GM21515 (cell line): ENCODE measurements around the gene KCNE3.
A peak's percentile ranks its signal among the peaks of the same experiment; 100 is the strongest.

ENCODE experiments used
- ATAC-seq: cut with Tn5 transposase; IDR thresholded peaks from one replicate; pipeline ENCODE4 v1.9.1; 2021; ENCODE audit not compliant: unreplicated experiment

Gene KCNE3

DNA sequence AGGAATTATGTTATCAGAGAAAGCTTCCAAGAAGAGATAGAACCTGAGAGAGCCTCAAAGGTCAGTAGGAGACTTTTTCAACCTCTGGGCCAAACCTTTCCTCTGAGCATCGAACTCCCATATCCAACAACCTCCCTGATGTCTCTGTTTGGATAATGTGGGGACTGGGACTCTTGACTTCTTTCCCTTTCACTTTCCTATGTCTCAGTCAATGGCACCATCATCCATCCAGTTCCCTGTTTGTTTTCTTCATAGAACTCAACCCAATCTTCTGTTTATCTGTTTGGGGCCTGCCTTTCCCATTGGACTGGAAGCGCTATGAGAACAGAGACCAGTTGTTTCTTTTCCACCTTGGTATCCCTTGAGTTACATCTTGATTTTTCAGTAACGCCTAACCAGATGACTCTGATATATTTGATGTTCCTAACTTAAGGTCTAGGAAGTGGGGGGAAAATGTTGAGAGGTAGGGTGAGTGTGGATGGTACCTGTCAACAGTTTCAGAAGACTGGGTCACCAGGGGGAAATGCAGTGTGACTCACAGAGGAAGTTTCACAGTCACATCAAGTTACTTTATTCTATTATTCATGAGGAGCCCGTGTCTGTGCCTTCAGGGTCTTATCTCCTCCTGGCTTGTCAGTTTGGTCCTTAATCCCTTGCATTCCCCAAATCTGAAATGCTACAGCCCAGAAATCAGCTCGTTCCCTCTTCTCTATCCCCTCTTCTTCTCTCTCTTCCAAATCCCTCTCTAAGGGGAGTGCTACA, 4.5 kb upstream of the KCNE3 start:
- ATAC-seq = no peak

DNA sequence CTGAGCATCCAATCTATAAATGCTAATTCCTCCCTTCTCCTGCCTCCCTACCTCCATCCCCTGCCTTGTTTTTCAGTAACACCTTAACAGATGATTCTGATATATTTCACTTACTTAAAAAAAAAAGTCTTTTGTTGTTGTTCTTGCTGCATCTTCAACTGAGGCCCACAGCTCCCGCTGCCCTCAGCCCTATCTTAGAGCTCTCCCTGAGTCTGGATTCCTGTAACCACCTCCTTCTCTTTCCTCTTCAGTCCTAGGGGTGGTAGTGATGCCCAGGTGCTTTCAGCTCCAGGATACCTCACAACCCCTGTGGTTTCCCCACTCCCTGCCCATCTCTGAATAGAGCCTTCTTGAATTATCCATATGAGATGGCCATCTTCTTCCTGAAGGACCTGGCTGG, 3.7 kb upstream of the KCNE3 start:
- no peak for ATAC-seq

DNA sequence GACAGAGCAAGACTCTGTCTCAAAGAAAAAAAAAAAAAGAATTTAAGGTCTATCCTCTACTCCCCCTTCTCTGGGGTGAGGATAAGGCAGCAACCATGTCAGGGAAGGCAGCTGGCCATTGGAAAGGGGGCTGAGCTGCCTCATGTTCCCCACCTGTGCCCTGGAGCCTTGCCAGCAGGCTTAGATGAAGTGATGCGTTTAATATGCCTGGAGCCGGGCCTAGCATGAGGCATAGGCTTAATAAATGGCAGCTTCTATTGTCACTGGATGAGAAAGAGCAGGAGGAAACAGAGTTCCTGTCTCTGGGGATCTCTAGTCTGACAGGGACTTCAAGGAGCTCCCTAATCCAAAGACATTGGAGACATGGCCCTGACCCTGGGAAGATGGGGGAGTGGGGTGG, 3.2 kb upstream of the KCNE3 start:
- ATAC-seq = no peak

DNA sequence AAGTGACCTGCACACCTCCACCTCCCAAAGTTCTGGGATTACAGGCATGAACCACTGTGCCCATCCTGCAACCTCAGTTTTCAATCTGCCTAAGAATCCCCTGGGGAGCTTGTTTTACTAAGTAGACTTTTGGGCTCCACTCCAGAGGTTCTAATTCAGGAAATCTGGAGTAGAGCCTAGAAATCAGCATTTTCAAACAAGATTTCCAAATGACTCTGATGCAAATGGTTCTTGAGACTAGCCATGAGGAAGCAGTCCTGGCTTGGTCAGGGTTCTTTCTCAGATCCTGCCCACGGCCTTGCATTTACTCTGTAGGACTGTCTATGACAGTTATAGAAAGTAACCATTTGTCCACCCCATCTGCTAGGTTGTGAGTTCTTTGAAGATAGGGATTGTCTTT, 1.6 kb upstream of the KCNE3 start:
- ATAC-seq = no peak

DNA sequence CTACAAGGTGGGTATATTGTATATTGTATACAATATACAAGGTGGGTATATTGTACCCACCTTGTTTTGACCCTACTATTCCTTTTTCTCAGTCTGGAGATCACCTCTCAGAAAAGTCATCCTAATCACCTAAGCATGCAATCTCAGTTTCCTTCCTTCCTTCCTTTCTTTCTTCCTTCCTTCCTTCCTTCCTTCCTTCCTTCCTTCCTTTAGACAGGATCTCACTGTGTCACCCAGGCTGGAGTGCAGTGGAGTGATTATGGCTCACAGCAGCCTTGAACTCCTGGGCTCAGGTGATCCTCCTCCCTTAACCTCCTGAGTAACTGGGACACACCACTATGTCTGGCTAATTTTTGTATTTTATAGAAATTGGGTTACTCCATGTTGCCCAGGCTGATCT, 1.2 kb upstream of the KCNE3 start:
- ATAC-seq = no peak

- ATAC-seq = no peak
These were observed 709 bp upstream of the KCNE3 start for GRCh38 chr11:74468058-74468457.

DNA sequence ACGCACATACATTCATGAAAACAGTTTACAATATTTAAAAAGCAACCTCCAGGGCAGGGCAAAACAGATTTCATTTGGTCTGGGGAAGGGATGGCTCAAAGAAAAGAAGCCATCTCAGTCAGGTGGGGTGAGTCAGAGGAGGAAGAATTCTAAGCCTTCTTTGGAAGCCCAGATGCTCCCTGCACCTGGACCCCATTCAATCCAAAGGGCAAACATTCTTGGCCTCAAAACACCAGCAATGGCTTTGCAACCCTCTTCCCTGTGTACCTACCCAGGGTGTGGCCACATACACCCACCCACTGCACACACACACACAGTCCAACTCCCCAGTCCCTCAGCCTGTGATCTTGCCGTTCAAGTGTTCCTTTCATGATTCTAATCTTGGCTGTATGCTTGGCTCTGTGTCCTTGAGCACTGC, 2.0 kb downstream of the KCNE3 start:
- no peak for ATAC-seq

DNA sequence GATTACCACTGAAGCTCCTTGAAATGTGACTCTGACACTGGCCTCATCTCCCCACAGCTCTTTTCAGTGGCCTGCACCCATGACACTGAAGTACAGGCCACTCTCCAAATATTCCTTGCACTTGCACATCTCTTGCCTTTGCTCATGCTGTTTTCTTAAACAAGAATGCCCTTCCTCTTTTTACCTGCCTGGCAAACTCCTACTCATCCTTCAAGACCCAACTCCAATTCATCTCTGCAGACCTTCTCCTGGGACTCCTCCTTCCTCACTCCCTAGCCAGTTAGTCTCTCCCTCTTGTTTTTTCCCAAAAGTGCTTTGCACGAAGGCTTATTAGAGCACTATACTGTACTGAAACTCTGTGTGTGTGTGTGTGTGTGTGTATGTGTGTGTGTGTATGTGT, 2.6 kb downstream of the KCNE3 start:
- no peak for ATAC-seq

GRCh38 chr11:74463216-74463615, 4.1 kb downstream of the KCNE3 start:
- no peak for ATAC-seq

- ATAC-seq = no peak
These were observed 4.7 kb downstream of the KCNE3 start for GRCh38 chr11:74462631-74463030.

- ATAC-seq = no peak
These were observed 5.3 kb downstream of the KCNE3 start for GRCh38 chr11:74462009-74462408.

- ATAC-seq = no peak
These were observed 6.7 kb downstream of the KCNE3 start for GRCh38 chr11:74460481-74461154.

DNA sequence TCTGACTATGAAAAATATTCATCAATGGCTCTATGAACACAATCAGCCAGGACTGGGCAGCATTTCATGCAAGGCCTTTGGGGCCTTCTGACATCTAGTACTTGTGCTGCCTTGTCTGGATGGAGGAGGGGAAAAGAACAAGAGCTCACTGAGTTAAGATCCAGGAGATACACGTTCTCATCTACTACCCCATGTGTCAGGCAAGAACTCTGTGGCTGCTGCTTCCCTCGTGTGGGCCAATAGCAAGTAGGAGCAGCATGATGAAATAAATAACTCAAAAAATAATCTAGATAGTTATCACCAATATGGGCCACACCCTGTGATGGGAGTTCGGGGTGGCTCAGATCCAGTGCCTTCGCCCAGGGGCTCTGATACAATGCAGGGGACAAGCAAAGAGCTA, 7.3 kb downstream of the KCNE3 start:
- no peak for ATAC-seq

DNA sequence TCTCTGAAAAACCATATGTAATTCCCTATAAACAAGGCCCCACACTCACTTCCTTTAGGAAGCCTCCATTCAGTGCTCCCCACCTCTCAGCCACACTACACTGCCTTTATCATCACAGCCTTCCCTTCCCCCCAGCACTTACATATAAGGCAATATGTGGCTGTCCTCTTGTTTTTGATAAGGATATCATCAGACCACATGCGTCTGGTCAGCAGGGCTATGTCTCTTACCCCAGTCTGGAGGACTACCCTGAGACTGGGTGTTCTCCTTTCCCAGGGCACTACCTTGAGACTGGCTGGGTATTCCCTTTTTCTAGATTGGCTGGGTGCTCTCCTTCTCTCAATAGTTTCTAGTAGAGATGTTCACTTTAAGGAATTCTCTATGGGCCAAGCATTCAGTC, 7.8 kb downstream of the KCNE3 start:
- ATAC-seq = no peak

- ATAC-seq = no peak
These were observed 10.0 kb downstream of the KCNE3 start for GRCh38 chr11:74457356-74457755.

- ATAC-seq = no peak
These were observed 13.9 kb downstream of the KCNE3 start for GRCh38 chr11:74453373-74453975.

DNA sequence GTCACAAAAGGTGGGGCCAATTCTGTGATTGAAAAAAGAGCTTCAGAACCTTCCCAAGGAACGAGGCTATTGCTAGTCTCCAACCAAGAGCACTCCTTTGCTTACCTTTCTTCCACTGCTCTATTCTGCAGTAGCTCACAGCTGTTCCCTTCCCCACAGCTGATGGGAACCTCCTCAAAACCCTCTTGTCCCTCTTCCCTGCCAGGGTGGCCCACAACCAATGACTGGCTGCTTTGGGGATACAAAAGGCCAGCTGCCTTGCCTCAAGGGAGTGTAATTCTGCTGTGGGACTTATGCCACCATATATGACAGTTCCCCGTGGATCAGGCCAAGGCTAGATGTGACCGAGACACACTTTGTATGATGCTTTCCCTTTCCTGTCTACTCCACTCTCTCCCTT, 15.0 kb downstream of the KCNE3 start:
- no peak for ATAC-seq

DNA sequence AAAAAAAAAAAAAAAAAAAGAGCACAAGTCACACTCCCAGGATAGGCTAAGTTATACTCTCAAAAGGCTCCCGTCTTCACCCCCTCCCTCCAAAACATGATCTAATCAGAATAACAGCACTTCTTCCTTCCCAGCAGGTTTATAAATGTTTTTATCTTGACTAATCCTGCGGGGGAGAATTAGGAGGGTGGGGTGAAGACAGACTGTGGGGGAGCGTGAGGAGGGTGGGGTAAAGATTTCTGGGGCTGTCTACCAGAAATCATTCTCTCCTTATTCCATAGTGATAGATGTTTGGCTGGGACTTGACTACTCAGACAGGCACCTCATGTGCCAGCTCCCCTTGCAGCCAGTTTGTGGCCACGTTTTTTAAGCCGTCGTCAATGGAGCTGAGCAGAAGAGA, 17.0 kb downstream of the KCNE3 start:
- no peak for ATAC-seq

DNA sequence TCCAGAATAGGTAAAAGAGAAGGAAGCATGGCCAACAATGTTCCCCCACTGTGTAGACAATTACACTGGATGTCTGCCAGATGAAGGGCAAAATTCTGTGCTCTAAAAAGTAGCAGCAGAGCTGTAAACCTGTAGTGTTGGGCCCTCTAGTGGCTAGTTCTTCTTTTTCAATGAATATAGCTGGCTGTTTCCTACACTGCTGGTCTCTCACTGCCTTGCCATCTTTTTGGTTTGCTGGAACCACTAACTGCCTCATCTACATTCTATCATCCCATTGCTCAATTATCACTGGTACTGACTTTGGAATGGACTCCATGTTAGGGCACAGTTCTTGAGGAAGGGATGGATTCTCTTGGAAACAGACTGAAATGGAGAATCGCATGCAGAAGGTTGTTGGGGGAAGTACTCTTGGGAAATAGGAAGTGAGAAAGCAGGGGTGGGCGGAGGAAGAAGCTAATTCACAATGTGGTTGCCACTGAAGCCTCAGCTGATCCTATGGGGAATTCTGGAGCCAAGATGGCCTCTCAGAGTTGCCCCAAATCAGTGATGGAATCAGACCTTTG, 17.9 kb downstream of the KCNE3 start:
- ATAC-seq = peak; percentile 61

DNA sequence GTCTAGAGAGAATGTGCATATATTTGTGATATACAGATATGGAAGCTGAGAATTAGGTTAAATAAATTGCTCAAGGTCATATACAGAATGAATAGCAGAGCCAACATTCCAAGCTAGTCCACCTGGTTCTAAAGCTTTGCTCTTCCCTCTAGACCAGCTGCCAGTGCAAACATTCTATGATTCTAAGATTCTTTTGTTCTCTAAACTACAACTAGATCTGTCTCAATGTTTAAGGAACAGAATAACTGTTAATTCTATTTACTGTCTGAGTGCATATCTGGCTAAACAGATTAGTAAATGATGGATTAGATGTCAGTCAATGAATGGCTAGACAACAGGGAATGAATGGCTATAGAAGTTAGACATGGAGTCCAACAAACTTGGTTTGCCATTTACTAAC, 19.6 kb downstream of the KCNE3 start:
- ATAC-seq = no peak

GRCh38 chr11:74446532-74446938, 20.8 kb downstream of the KCNE3 start:
- ATAC-seq = no peak
